Neural progenitor cell (in vitro differentiated cells): Measurements from ENCODE around the gene SMAD6. TPM values are rescaled to one million over a fixed set of nuclear protein-coding genes. Genes with fewer than 3 reads are reported as not detected.

Source experiments
- DNase-seq: peaks from one replicate; pipeline ENCODE4 v3.0.0-alpha.2; 2016; ENCODE audit warnings: low spot score
- H2AFZ ChIP-seq: fragments of 200-600 bp; sonication (generic); replicated peaks from 2 replicates; pipeline ENCODE4 v1.6.1; 2016; ENCODE audit warnings: antibody characterized with exemption
- H3F3A ChIP-seq: fragments of 200-600 bp; sonication (generic); 2 replicates; pipeline ENCODE4 v1.6.1; 2016; ENCODE audit warnings: antibody characterized with exemption, low read depth
- H3K27ac ChIP-seq: fragments of 200-600 bp; sonication (generic); 2 replicates; pipeline ENCODE4 v1.5.1; 2016; ENCODE audit warnings: mild to moderate bottlenecking
- H3K27me3 ChIP-seq: fragments of 200-600 bp; sonication (generic); 2 replicates; pipeline ENCODE4 v1.6.1; 2016; ENCODE audit warnings: mild to moderate bottlenecking, moderate library complexity
- H3K36me3 ChIP-seq: fragments of 200-600 bp; sonication (generic); 2 replicates; pipeline ENCODE4 v1.5.1; 2016
- H3K4me1 ChIP-seq: fragments of 200-600 bp; sonication (generic); 2 replicates; pipeline ENCODE4 v1.6.1; 2016; ENCODE audit warnings: mixed run types
- H3K4me2 ChIP-seq: fragments of 200-600 bp; sonication (generic); 2 replicates; pipeline ENCODE4 v1.6.1; 2016
- H3K4me3 ChIP-seq: fragments of 200-600 bp; sonication (generic); 2 replicates; pipeline ENCODE4 v1.5.1; 2016
- H3K79me2 ChIP-seq: fragments of 200-600 bp; sonication (generic); 2 replicates; pipeline ENCODE4 v1.6.1; 2016; ENCODE audit warnings: low read depth
- H3K9ac ChIP-seq: fragments of 200-600 bp; sonication (generic); 2 replicates; pipeline ENCODE4 v1.6.1; 2016
- H3K9me3 ChIP-seq: fragments of 200-600 bp; sonication (generic); 2 replicates; pipeline ENCODE4 v1.5.1; 2016; ENCODE audit warnings: low read depth
- H4K20me1 ChIP-seq: fragments of 200-600 bp; sonication (generic); 2 replicates; pipeline ENCODE4 v1.6.1; 2016; ENCODE audit warnings: low read depth
- H3K27ac Mint-ChIP-seq: 3 replicates; pipeline ENCODE4 v1.8.0; 2021; ENCODE audit warnings: mixed read lengths
- H3K27me3 Mint-ChIP-seq: 2 replicates; pipeline ENCODE4 v1.8.0; 2022; ENCODE audit warnings: low read depth, mild to moderate bottlenecking, inconsistent platforms, moderate library complexity, mixed read lengths; ENCODE audit not compliant: insufficient read depth
- H3K36me3 Mint-ChIP-seq: 3 replicates; pipeline ENCODE4 v1.8.0; 2021; ENCODE audit warnings: mixed read lengths
- H3K4me1 Mint-ChIP-seq: 3 replicates; pipeline ENCODE4 v1.8.0; 2021; ENCODE audit warnings: mixed read lengths
- H3K4me3 Mint-ChIP-seq: 3 replicates; pipeline ENCODE4 v1.8.0; 2021; ENCODE audit warnings: mild to moderate bottlenecking, moderate library complexity, mixed read lengths
- H3K9me3 Mint-ChIP-seq: 3 replicates; pipeline ENCODE4 v1.8.0; 2020; ENCODE audit warnings: mixed read lengths
- CTCF ChIP-seq: fragments of 200-600 bp; sonication (generic); IDR thresholded peaks from 2 replicates; pipeline ENCODE4 v1.5.1; 2017; ENCODE audit warnings: antibody characterized with exemption, mild to moderate bottlenecking
- EZH2 ChIP-seq: fragments of 200-600 bp; sonication (generic); IDR thresholded peaks from 2 replicates; pipeline ENCODE4 v1.6.1; 2017; ENCODE audit warnings: antibody characterized with exemption, mild to moderate bottlenecking, moderate library complexity
- EZH2phosphoT487 ChIP-seq: fragments of 200-600 bp; sonication (generic); IDR thresholded peaks from 2 replicates; pipeline ENCODE4 v1.6.1; 2017; ENCODE audit warnings: antibody characterized with exemption
- total RNA-seq: library from RNA; depleted of rRNA; stranded (reverse); fragments of >200 nt; gene quantifications from 2 replicates; pipeline ENCODE4 v1.2.3, GENCODE V29; 2015; ENCODE audit warnings: low replicate concordance

Gene SMAD6
- total RNA-seq, 1 donor from 2014 or later = 3.4 TPM

GRCh38 chr15:66777054-66777453 is 75.0 kb downstream of the SMAD6 start:
- no peaks in the 10 kb centered on the region for H3K36me3 ChIP-seq
- no peak overlapping the region for H3K27ac Mint-ChIP-seq
- H3K27me3 Mint-ChIP-seq = no peaks in the 10 kb centered on the region

GRCh38 chr15:66777596-66778313 is 75.7 kb downstream of the SMAD6 start:
- Mint-ChIP-seq H3K27ac (no peak overlapping the region), H3K36me3 (peaks cover 6% of the 10 kb centered on the region), H3K4me3 (no peak overlapping the region), H3K27me3 (no peaks in the 10 kb centered on the region), H3K9me3 (no peaks in the 10 kb centered on the region), H3K4me1 (peaks cover 60% of the 10 kb centered on the region)
- H3K4me3 ChIP-seq = no peak overlapping the region
- no peaks in the 10 kb centered on the region for H3K36me3 ChIP-seq
- no peak for DNase-seq
- no peak overlapping the region for H3K4me2 ChIP-seq
- H3K9me3 ChIP-seq = no peaks in the 10 kb centered on the region
- no peak overlapping the region for H3K27ac ChIP-seq
- peaks cover 35% of the 10 kb centered on the region for H3K4me1 ChIP-seq
- no peak overlapping the region for H2AFZ ChIP-seq
- H3F3A ChIP-seq = peaks cover 19% of the 10 kb centered on the region
- H4K20me1 ChIP-seq = peaks cover 4% of the 10 kb centered on the region
- no peaks in the 10 kb centered on the region for H3K79me2 ChIP-seq
- no peak overlapping the region for H3K9ac ChIP-seq
- no peak for TF ChIP-seq EZH2
- H3K27me3 ChIP-seq = no peaks in the 10 kb centered on the region

More at GRCh38 chr15:66777054-66777453, 75.0 kb downstream of the SMAD6 start:
- Histone ChIP-seq H3K79me2 (no peaks in the 10 kb centered on the region), H2AFZ (no peak overlapping the region), H3F3A (peaks cover 26% of the 10 kb centered on the region), H3K4me3 (no peak overlapping the region), H3K27ac (no peak overlapping the region), H3K4me2 (no peak overlapping the region), H3K9ac (no peak overlapping the region), H3K4me1 (peaks cover 42% of the 10 kb centered on the region), H4K20me1 (peaks cover 4% of the 10 kb centered on the region), H3K9me3 (no peaks in the 10 kb centered on the region), H3K27me3 (no peaks in the 10 kb centered on the region)
- DNase-seq = no peak
- Mint-ChIP-seq H3K9me3 (no peaks in the 10 kb centered on the region), H3K4me3 (no peak overlapping the region), H3K36me3 (peaks cover 1% of the 10 kb centered on the region), H3K4me1 (peaks cover 67% of the 10 kb centered on the region)
- TF ChIP-seq EZH2 (no peak), CTCF (no peak), EZH2phosphoT487 (no peak)

- no peak overlapping the region for H3K27ac ChIP-seq
- H3K4me3 Mint-ChIP-seq = no peak overlapping the region
- TF ChIP-seq CTCF (no peak), EZH2phosphoT487 (no peak), EZH2 (no peak)
- H3K9me3 Mint-ChIP-seq = no peaks in the 10 kb centered on the region
- peaks cover 3% of the 10 kb centered on the region for H4K20me1 ChIP-seq
- no peak overlapping the region for H3K4me2 ChIP-seq
- no peak for DNase-seq
- no peak overlapping the region for H2AFZ ChIP-seq
- peaks cover 55% of the 10 kb centered on the region for H3K4me1 Mint-ChIP-seq
- no peaks in the 10 kb centered on the region for H3K79me2 ChIP-seq
- H3K4me3 ChIP-seq = no peak overlapping the region
- H3K36me3 ChIP-seq = no peaks in the 10 kb centered on the region
- peaks cover 1% of the 10 kb centered on the region for H3K27me3 Mint-ChIP-seq
- no peak overlapping the region for H3K27ac Mint-ChIP-seq
- no peak overlapping the region for H3K9ac ChIP-seq
- H3F3A ChIP-seq = peaks cover 14% of the 10 kb centered on the region
- no peaks in the 10 kb centered on the region for H3K27me3 ChIP-seq
- H3K4me1 ChIP-seq = peaks cover 30% of the 10 kb centered on the region
- peaks cover 6% of the 10 kb centered on the region for H3K36me3 Mint-ChIP-seq
- no peaks in the 10 kb centered on the region for H3K9me3 ChIP-seq
These were observed 76.3 kb downstream of the SMAD6 start for GRCh38 chr15:66778314-66778665.

- H3K27me3 Mint-ChIP-seq = peaks cover 3% of the 10 kb centered on the region
- Histone ChIP-seq H3K36me3 (no peaks in the 10 kb centered on the region), H3K4me3 (no peak overlapping the region), H3K9me3 (no peaks in the 10 kb centered on the region), H4K20me1 (no peaks in the 10 kb centered on the region), H3K79me2 (no peaks in the 10 kb centered on the region), H3K9ac (no peak overlapping the region), H3K4me2 (no peak overlapping the region), H3K27ac (no peak overlapping the region), H3K4me1 (peaks cover 26% of the 10 kb centered on the region), H2AFZ (no peak overlapping the region), H3F3A (peaks cover 10% of the 10 kb centered on the region), H3K27me3 (no peaks in the 10 kb centered on the region)
- H3K36me3 Mint-ChIP-seq = peaks cover 6% of the 10 kb centered on the region
- no peak for TF ChIP-seq CTCF
- no peak for TF ChIP-seq EZH2
- no peak for TF ChIP-seq EZH2phosphoT487
- DNase-seq = no peak
- H3K9me3 Mint-ChIP-seq = no peaks in the 10 kb centered on the region
- H3K4me1 Mint-ChIP-seq = peaks cover 51% of the 10 kb centered on the region
- no peak overlapping the region for H3K27ac Mint-ChIP-seq
- no peak overlapping the region for H3K4me3 Mint-ChIP-seq
These were observed 76.7 kb downstream of the SMAD6 start for GRCh38 chr15:66778716-66779115.
